Ovary (tissue), 3 donors: ENCODE data around the gene ZNF41.

ENCODE experiments used
- POLR2A ChIP-seq: fragments of 450-650 bp; IDR thresholded peaks from one replicate; pipeline ENCODE4 v1.6.1; 2017; ENCODE audit warnings: antibody characterized with exemption, mild to moderate bottlenecking, moderate library complexity
- TF ChIP-seq, protein P1 (sequence below), 3 donors: fragments of 450-650 bp in 2 of 3; fragments of 200-600 bp in 1 of 3; IDR thresholded peaks; one replicate each; pipeline versions ENCODE4 v1.5.1 to v1.8.0; 2016 to 2022; ENCODE audit warnings: antibody characterized with exemption in 3 of 3, mild to moderate bottlenecking in 1 of 3
- donor health status: DM: no; HTN: no; CAD: no.

DNA sequence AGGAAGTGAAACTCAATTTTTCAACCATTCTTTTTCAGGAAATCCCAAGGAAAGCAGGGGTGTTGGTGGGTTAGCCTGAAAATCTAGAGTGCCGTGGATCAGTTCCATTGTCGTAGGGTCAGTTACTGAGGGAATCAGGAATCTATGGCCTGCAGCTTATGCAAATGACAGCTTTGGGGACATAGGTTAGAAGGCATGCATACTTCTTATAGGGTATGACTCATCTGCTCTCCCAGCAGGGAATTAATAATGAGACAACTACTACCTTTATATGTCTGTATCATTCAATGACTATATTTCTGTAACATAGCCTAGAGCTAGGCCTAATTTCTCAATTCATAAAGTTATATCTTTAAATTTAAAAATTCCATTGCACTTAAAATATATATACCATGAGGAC is 36.6 kb downstream of the ZNF41 start:
- TF ChIP-seq, protein P1, sequence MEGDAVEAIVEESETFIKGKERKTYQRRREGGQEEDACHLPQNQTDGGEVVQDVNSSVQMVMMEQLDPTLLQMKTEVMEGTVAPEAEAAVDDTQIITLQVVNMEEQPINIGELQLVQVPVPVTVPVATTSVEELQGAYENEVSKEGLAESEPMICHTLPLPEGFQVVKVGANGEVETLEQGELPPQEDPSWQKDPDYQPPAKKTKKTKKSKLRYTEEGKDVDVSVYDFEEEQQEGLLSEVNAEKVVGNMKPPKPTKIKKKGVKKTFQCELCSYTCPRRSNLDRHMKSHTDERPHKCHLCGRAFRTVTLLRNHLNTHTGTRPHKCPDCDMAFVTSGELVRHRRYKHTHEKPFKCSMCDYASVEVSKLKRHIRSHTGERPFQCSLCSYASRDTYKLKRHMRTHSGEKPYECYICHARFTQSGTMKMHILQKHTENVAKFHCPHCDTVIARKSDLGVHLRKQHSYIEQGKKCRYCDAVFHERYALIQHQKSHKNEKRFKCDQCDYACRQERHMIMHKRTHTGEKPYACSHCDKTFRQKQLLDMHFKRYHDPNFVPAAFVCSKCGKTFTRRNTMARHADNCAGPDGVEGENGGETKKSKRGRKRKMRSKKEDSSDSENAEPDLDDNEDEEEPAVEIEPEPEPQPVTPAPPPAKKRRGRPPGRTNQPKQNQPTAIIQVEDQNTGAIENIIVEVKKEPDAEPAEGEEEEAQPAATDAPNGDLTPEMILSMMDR (IDR thresholded peaks at IDR 0.05): no peak
- TF ChIP-seq POLR2A: no peak
